ENCODE data around the gene TANC1. TPM values are rescaled to one million over a fixed set of nuclear protein-coding genes. Genes with fewer than 3 reads are reported as not detected.

The TANC1 gene
- total RNA-seq, 1 experiment from 2014 or later, result 2.5 TPM

- Histone ChIP-seq H3K4me2 (ENCODE audit: insufficient read depth, insufficient read length, low read length) (no peak overlapping the region), H4K91ac (ENCODE audit: insufficient read length, low read depth, low read length) (no peak overlapping the region), H3K56ac (ENCODE audit: insufficient read length, low read depth, low read length) (no peak overlapping the region), H4K8ac (replicated peaks; ENCODE audit: insufficient read length, low read depth, low read length) (no peak overlapping the region), H3K79me2 (ENCODE audit: insufficient read depth, low read length) (no peaks in the 10 kb centered on the region), H3K27ac (ENCODE audit: insufficient read length, low read depth, low read length) (no peak overlapping the region), H3K79me1 (ENCODE audit: insufficient read depth, low read depth, low read length, poor library complexity, severe bottlenecking) (no peaks in the 10 kb centered on the region), H2BK120ac (ENCODE audit: low read depth, low read length, poor library complexity, severe bottlenecking) (no peak overlapping the region), H3K9me3 (ENCODE audit: control insufficient read depth, low read depth, low read length) (no peaks in the 10 kb centered on the region), H3K4me1 (ENCODE audit: insufficient read depth, low read length) (no peaks in the 10 kb centered on the region), H3K14ac (ENCODE audit: insufficient read depth, low read length) (no peak overlapping the region), H3K18ac (ENCODE audit: insufficient read length, low read depth, low read length) (no peak overlapping the region), H3K9ac (ENCODE audit: extremely low read depth, insufficient read length, low read length) (no peak overlapping the region), H2BK20ac (ENCODE audit: low read depth, low read length, poor library complexity, severe bottlenecking) (no peak overlapping the region), H2BK12ac (ENCODE audit: insufficient read length, low read depth, low read length) (no peak overlapping the region), H2AFZ (ENCODE audit: low read length) (no peak overlapping the region), H3K27me3 (ENCODE audit: insufficient read depth, low read length) (no peaks in the 10 kb centered on the region), H2BK15ac (ENCODE audit: low read depth, low read length) (no peak overlapping the region), H2BK5ac (ENCODE audit: insufficient read length, low read length) (no peak overlapping the region), H3K23ac (ENCODE audit: insufficient read length, low read depth, low read length) (no peak overlapping the region), H3K23me2 (ENCODE audit: insufficient read length, low read depth, low read length, poor library complexity, severe bottlenecking) (no peaks in the 10 kb centered on the region), H3T11ph (ENCODE audit: low read length) (no peak overlapping the region), H2AK5ac (ENCODE audit: insufficient read length, low read length) (no peak overlapping the region), H4K5ac (ENCODE audit: insufficient read length, low read depth, low read length) (no peak overlapping the region), H4K20me1 (ENCODE audit: control insufficient read depth, insufficient read depth, insufficient read length) (no peaks in the 10 kb centered on the region), H3K4ac (ENCODE audit: low read depth, low read length) (no peak overlapping the region)
- Mint-ChIP-seq H3K9me3 (no peaks in the 10 kb centered on the region), H3K4me3 (no peak overlapping the region), H3K27ac (no peak overlapping the region), H3K36me3 (ENCODE audit: insufficient read depth in 1 of 3, low read depth in 3 of 3) (no peaks in the 10 kb centered on the region), H3K4me1 (peaks cover 0 to 11% of the 10 kb centered on the region in 2 experiments; a peak in 2 of 4 replicates), H3K27me3 (ENCODE audit: low read depth) (no peaks in the 10 kb centered on the region)
- no peak for TF ChIP-seq CTCF (conservative IDR thresholded peaks at IDR 0.05)
- no peak for DNase-seq
These were observed 109.4 kb downstream of the TANC1 start for GRCh38 chr2:159077869-159078268.
